ENCODE measurements around the gene MYBBP1A. TPM values are rescaled to one million over a fixed set of nuclear protein-coding genes. Genes with fewer than 3 reads are reported as not detected.

The MYBBP1A gene
- total and polyA plus RNA-seq, 4 donors = 8.0 to 37.6 (median 35.9) TPM

- intact Hi-C loops (cut with DNase I) = no loop called here
Observed at GRCh38 chr17:4509401-4509800, 45.8 kb downstream of the MYBBP1A start.

GRCh38 chr17:4508207-4508606 is 47.0 kb downstream of the MYBBP1A start:
- Histone ChIP-seq H3K27ac (ENCODE audit: low read depth in 1 of 2, low read length in 2 of 2) (no peak overlapping the region), H3K36me3 (ENCODE audit: control insufficient read depth in 1 of 2, insufficient read depth in 2 of 2, low read length in 1 of 2) (no peaks in the 10 kb centered on the region), H3K4me1 (ENCODE audit: control insufficient read depth in 1 of 2, insufficient read depth in 2 of 2, low read length in 2 of 2) (no peaks in the 10 kb centered on the region), H3K27me3 (ENCODE audit: control insufficient read depth in 1 of 2, insufficient read depth in 2 of 2, low read length in 1 of 2) (no peaks in the 10 kb centered on the region), H3K9me3 (ENCODE audit: control insufficient read depth, low read length) (no peaks in the 10 kb centered on the region), H3K4me3 (ENCODE audit: low read length in 2 of 2) (no peak overlapping the region)
- ATAC-seq (ENCODE audit: low FRiP score) (no peak), DNase-seq (no peak)
- 94 to 98% methylated on average over 3 of the region's 3 CpGs for WGBS, 2 donors
- intact Hi-C loops (cut with DNase I) = no loop called here

More at GRCh38 chr17:4509401-4509800, 45.8 kb downstream of the MYBBP1A start:
- no peaks in the 10 kb centered on the region for H3K9me3 ChIP-seq (ENCODE audit: control insufficient read depth, low read length)
- no peaks in the 10 kb centered on the region for H3K27me3 ChIP-seq (ENCODE audit: control insufficient read depth in 1 of 2, insufficient read depth in 2 of 2, low read length in 1 of 2)
- H3K27ac ChIP-seq (ENCODE audit: low read depth in 1 of 2, low read length in 2 of 2) = peak overlapping the region; percentile 26 to 54
- 11 to 29% methylated on average over 8 of the region's 8 CpGs for WGBS, 2 donors
- no peaks in the 10 kb centered on the region for H3K36me3 ChIP-seq (ENCODE audit: control insufficient read depth in 1 of 2, insufficient read depth in 2 of 2, low read length in 1 of 2)
- no peaks in the 10 kb centered on the region for H3K4me1 ChIP-seq (ENCODE audit: control insufficient read depth in 1 of 2, insufficient read depth in 2 of 2, low read length in 2 of 2)
- peak; percentile 75 to 91 for DNase-seq
- peak; percentile 61 for ATAC-seq (ENCODE audit: low FRiP score)
- no peak overlapping the region for H3K4me3 ChIP-seq (ENCODE audit: low read length in 2 of 2)

- WGBS, 2 donors = 81 to 87% methylated on average over 8 of the region's 8 CpGs
- H3K9me3 ChIP-seq (ENCODE audit: control insufficient read depth, low read length) = no peaks in the 10 kb centered on the region
- no peaks in the 10 kb centered on the region for H3K4me1 ChIP-seq (ENCODE audit: control insufficient read depth in 1 of 2, insufficient read depth in 2 of 2, low read length in 2 of 2)
- H3K36me3 ChIP-seq (ENCODE audit: control insufficient read depth in 1 of 2, insufficient read depth in 2 of 2, low read length in 1 of 2) = no peaks in the 10 kb centered on the region
- H3K27me3 ChIP-seq (ENCODE audit: control insufficient read depth in 1 of 2, insufficient read depth in 2 of 2, low read length in 1 of 2) = no peaks in the 10 kb centered on the region
- intact Hi-C loops (cut with DNase I) = no loop called here
- no peak overlapping the region for H3K4me3 ChIP-seq (ENCODE audit: low read length in 2 of 2)
- no peak for ATAC-seq (ENCODE audit: low FRiP score)
- DNase-seq = no peak
- H3K27ac ChIP-seq (ENCODE audit: low read depth in 1 of 2, low read length in 2 of 2) = no peak overlapping the region
Observed at GRCh38 chr17:4507361-4508111, 47.6 kb downstream of the MYBBP1A start.

- Histone ChIP-seq H3K27me3 (ENCODE audit: control insufficient read depth in 1 of 2, insufficient read depth in 2 of 2, low read length in 1 of 2) (no peaks in the 10 kb centered on the region), H3K4me1 (ENCODE audit: control insufficient read depth in 1 of 2, insufficient read depth in 2 of 2, low read length in 2 of 2) (no peaks in the 10 kb centered on the region), H3K27ac (ENCODE audit: low read depth in 1 of 2, low read length in 2 of 2) (no peak overlapping the region), H3K36me3 (ENCODE audit: control insufficient read depth in 1 of 2, insufficient read depth in 2 of 2, low read length in 1 of 2) (no peaks in the 10 kb centered on the region), H3K4me3 (ENCODE audit: low read length in 2 of 2) (no peak overlapping the region), H3K9me3 (ENCODE audit: control insufficient read depth, low read length) (no peaks in the 10 kb centered on the region)
- intact Hi-C loops (cut with DNase I) = no loop called here
- 12 to 15% methylated on average over 8 of the region's 8 CpGs for WGBS, 2 donors
- no peak for ATAC-seq (ENCODE audit: low FRiP score)
- DNase-seq = no peak
Observed at GRCh38 chr17:4506892-4507291, 48.3 kb downstream of the MYBBP1A start.

- WGBS, 2 donors = 67 to 77% methylated on average over 13 of the region's 13 CpGs
- Histone ChIP-seq H3K27me3 (ENCODE audit: control insufficient read depth in 1 of 2, insufficient read depth in 2 of 2, low read length in 1 of 2) (no peaks in the 10 kb centered on the region), H3K9me3 (ENCODE audit: control insufficient read depth, low read length) (no peaks in the 10 kb centered on the region), H3K27ac (ENCODE audit: low read depth in 1 of 2, low read length in 2 of 2) (no peak overlapping the region), H3K4me1 (ENCODE audit: control insufficient read depth in 1 of 2, insufficient read depth in 2 of 2, low read length in 2 of 2) (no peaks in the 10 kb centered on the region), H3K36me3 (ENCODE audit: control insufficient read depth in 1 of 2, insufficient read depth in 2 of 2, low read length in 1 of 2) (no peaks in the 10 kb centered on the region), H3K4me3 (ENCODE audit: low read length in 2 of 2) (no peak overlapping the region)
- DNase-seq = no peak
- intact Hi-C loops (cut with DNase I) = no loop called here
- no peak for ATAC-seq (ENCODE audit: low FRiP score)
Observed at GRCh38 chr17:4506175-4506813, 48.9 kb downstream of the MYBBP1A start.

GRCh38 chr17:4505187-4505586 is 50.0 kb downstream of the MYBBP1A start:
- 90 to 98% methylated on average over 5 of the region's 5 CpGs for WGBS, 2 donors
- no peak overlapping the region for H3K4me3 ChIP-seq (ENCODE audit: low read length in 2 of 2)
- no peaks in the 10 kb centered on the region for H3K36me3 ChIP-seq (ENCODE audit: control insufficient read depth in 1 of 2, insufficient read depth in 2 of 2, low read length in 1 of 2)
- no peak for DNase-seq
- ATAC-seq (ENCODE audit: low FRiP score) = no peak
- no peaks in the 10 kb centered on the region for H3K4me1 ChIP-seq (ENCODE audit: control insufficient read depth in 1 of 2, insufficient read depth in 2 of 2, low read length in 2 of 2)
- intact Hi-C loops (cut with DNase I) = no loop called here
- H3K27me3 ChIP-seq (ENCODE audit: control insufficient read depth in 1 of 2, insufficient read depth in 2 of 2, low read length in 1 of 2) = no peaks in the 10 kb centered on the region
- H3K27ac ChIP-seq (ENCODE audit: low read depth in 1 of 2, low read length in 2 of 2) = no peak overlapping the region
- H3K9me3 ChIP-seq (ENCODE audit: control insufficient read depth, low read length) = no peaks in the 10 kb centered on the region

- no peaks in the 10 kb centered on the region for H3K9me3 ChIP-seq (ENCODE audit: control insufficient read depth, low read length)
- no peaks in the 10 kb centered on the region for H3K36me3 ChIP-seq (ENCODE audit: control insufficient read depth in 1 of 2, insufficient read depth in 2 of 2, low read length in 1 of 2)
- DNase-seq (no peak), ATAC-seq (ENCODE audit: low FRiP score) (no peak)
- intact Hi-C loops (cut with DNase I) = no loop called here
- no peak overlapping the region for H3K27ac ChIP-seq (ENCODE audit: low read depth in 1 of 2, low read length in 2 of 2)
- H3K27me3 ChIP-seq (ENCODE audit: control insufficient read depth in 1 of 2, insufficient read depth in 2 of 2, low read length in 1 of 2) = no peaks in the 10 kb centered on the region
- 89 to 93% methylated on average over 5 of the region's 5 CpGs for WGBS, 2 donors
- H3K4me1 ChIP-seq (ENCODE audit: control insufficient read depth in 1 of 2, insufficient read depth in 2 of 2, low read length in 2 of 2) = no peaks in the 10 kb centered on the region
- H3K4me3 ChIP-seq (ENCODE audit: low read length in 2 of 2) = no peak overlapping the region
Observed at GRCh38 chr17:4504188-4504587, 51.0 kb downstream of the MYBBP1A start.

- no peaks in the 10 kb centered on the region for H3K9me3 ChIP-seq (ENCODE audit: control insufficient read depth, low read length)
- no peaks in the 10 kb centered on the region for H3K4me1 ChIP-seq (ENCODE audit: control insufficient read depth in 1 of 2, insufficient read depth in 2 of 2, low read length in 2 of 2)
- H3K27me3 ChIP-seq (ENCODE audit: control insufficient read depth in 1 of 2, insufficient read depth in 2 of 2, low read length in 1 of 2) = no peaks in the 10 kb centered on the region
- intact Hi-C loops (cut with DNase I) = no loop called here
- WGBS, 2 donors = 89 to 100% methylated on average over 4 of the region's 4 CpGs
- no peak overlapping the region for H3K4me3 ChIP-seq (ENCODE audit: low read length in 2 of 2)
- H3K36me3 ChIP-seq (ENCODE audit: control insufficient read depth in 1 of 2, insufficient read depth in 2 of 2, low read length in 1 of 2) = no peaks in the 10 kb centered on the region
- DNase-seq (no peak), ATAC-seq (ENCODE audit: low FRiP score) (no peak)
- no peak overlapping the region for H3K27ac ChIP-seq (ENCODE audit: low read depth in 1 of 2, low read length in 2 of 2)
Observed at GRCh38 chr17:4503283-4504025, 51.7 kb downstream of the MYBBP1A start.
